Measurements from ENCODE around the gene NRG3.

NRG3 gene

GRCh38 chr10:81885491-81885890, 10.5 kb downstream of the NRG3 start:
- DNase-seq = no peak

GRCh38 chr10:81886939-81887338, 11.9 kb downstream of the NRG3 start:
- no peak for DNase-seq

GRCh38 chr10:81889181-81889769, 14.3 kb downstream of the NRG3 start:
- no peak for DNase-seq

- DNase-seq = no peak
Measured at GRCh38 chr10:81894616-81895015, 19.6 kb downstream of the NRG3 start.

GRCh38 chr10:81898518-81898917, 23.5 kb downstream of the NRG3 start:
- no peak for DNase-seq

GRCh38 chr10:81900989-81901388, 26.0 kb downstream of the NRG3 start:
- no peak for DNase-seq

GRCh38 chr10:81903472-81903871, 28.5 kb downstream of the NRG3 start:
- DNase-seq = no peak

GRCh38 chr10:81905161-81905560, 30.2 kb downstream of the NRG3 start:
- DNase-seq = no peak

- no peak for DNase-seq
Measured at GRCh38 chr10:81909453-81909852, 34.5 kb downstream of the NRG3 start.

GRCh38 chr10:81911328-81911727, 36.3 kb downstream of the NRG3 start:
- no peak for DNase-seq

- no peak for DNase-seq
Measured at GRCh38 chr10:81914736-81915503, 39.9 kb downstream of the NRG3 start.

- no peak for DNase-seq
Measured at GRCh38 chr10:81915504-81915897, 40.5 kb downstream of the NRG3 start.

GRCh38 chr10:81917666-81918065, 42.7 kb downstream of the NRG3 start:
- DNase-seq = no peak

- no peak for DNase-seq
Measured at GRCh38 chr10:81918766-81919165, 43.8 kb downstream of the NRG3 start.

GRCh38 chr10:81920213-81920829, 45.3 kb downstream of the NRG3 start:
- no peak for DNase-seq

GRCh38 chr10:81928119-81928518, 53.1 kb downstream of the NRG3 start:
- DNase-seq = no peak

GRCh38 chr10:81943583-81943982, 68.6 kb downstream of the NRG3 start:
- DNase-seq = no peak

- DNase-seq = no peak
Measured at GRCh38 chr10:81944609-81945008, 69.6 kb downstream of the NRG3 start.

- no peak for DNase-seq
Measured at GRCh38 chr10:81949283-81949682, 74.3 kb downstream of the NRG3 start.

- DNase-seq = no peak
Measured at GRCh38 chr10:81950358-81950757, 75.4 kb downstream of the NRG3 start.

- DNase-seq = no peak
Measured at GRCh38 chr10:81953420-81953819, 78.4 kb downstream of the NRG3 start.

- no peak for DNase-seq
Measured at GRCh38 chr10:81957976-81958375, 83.0 kb downstream of the NRG3 start.

GRCh38 chr10:81959016-81959415, 84.0 kb downstream of the NRG3 start:
- DNase-seq = no peak

GRCh38 chr10:81961451-81962184, 86.6 kb downstream of the NRG3 start:
- DNase-seq = no peak

Measured in stimulated activated CD4-positive, alpha-beta T cell treated with anti-CD3 and anti-CD28 coated beads, Interleukin-12 subunit alpha, Interleukin-12 subunit beta, amount 100 ng/mL, for 4 hours (primary cell).